Measurements from ENCODE around the gene METRN.

DNA sequence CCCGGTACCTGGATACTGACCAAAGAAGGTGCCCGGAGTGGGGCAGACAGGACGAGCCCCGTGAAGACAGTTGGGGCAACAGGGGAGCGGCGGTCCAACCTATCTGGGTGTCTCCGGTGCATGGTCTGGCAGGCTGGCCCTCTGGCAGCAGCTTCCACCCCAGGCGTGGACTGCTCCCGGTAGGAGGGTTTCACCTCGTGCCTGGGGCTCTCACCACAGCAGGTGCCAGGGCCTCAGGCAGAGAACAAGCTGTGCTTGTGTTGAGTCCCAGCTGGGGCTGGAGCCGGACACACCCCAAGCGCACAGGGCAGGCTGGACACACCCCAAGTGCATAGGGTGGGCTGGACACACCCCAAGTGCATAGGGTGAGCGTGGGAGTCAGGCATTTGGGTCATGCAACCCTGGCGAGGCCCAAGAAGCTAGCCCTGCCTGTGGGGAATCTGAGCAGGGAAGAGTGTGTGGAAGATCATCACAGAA, 7.8 kb upstream of the METRN start:
- TF ChIP-seq, protein P1, sequence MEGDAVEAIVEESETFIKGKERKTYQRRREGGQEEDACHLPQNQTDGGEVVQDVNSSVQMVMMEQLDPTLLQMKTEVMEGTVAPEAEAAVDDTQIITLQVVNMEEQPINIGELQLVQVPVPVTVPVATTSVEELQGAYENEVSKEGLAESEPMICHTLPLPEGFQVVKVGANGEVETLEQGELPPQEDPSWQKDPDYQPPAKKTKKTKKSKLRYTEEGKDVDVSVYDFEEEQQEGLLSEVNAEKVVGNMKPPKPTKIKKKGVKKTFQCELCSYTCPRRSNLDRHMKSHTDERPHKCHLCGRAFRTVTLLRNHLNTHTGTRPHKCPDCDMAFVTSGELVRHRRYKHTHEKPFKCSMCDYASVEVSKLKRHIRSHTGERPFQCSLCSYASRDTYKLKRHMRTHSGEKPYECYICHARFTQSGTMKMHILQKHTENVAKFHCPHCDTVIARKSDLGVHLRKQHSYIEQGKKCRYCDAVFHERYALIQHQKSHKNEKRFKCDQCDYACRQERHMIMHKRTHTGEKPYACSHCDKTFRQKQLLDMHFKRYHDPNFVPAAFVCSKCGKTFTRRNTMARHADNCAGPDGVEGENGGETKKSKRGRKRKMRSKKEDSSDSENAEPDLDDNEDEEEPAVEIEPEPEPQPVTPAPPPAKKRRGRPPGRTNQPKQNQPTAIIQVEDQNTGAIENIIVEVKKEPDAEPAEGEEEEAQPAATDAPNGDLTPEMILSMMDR (IDR thresholded peaks at IDR 0.05) = no peak
- TF ChIP-seq EP300 (IDR thresholded peaks at IDR 0.05) = no peak
- no peak for TF ChIP-seq POLR2AphosphoS5 (IDR thresholded peaks at IDR 0.05)
